Spinal cord (tissue), 10 donors: ENCODE measurements around the gene GOLIM4. TPM values are rescaled to one million over a fixed set of nuclear protein-coding genes. Genes with fewer than 3 reads are reported as not detected.

Experiments used
- DNase-seq, 6 donors: peaks; one replicate each; pipeline versions ENCODE4 v3.0.0 to v3.0.0-alpha.2; 2013 to 2015; ENCODE audit warnings: low spot score in 6 of 6, low read depth in 4 of 6
- H3K27ac ChIP-seq: one replicate; pipeline ENCODE4 v1.5.1; 2013; ENCODE audit warnings: low read depth, low read length, control low read depth
- H3K27me3 ChIP-seq: one replicate; pipeline ENCODE4 v1.6.1; 2013; ENCODE audit warnings: low read length; ENCODE audit not compliant: control insufficient read depth, insufficient read depth
- H3K36me3 ChIP-seq: one replicate; pipeline ENCODE4 v1.6.1; 2013; ENCODE audit warnings: low read length; ENCODE audit not compliant: control insufficient read depth, insufficient read depth
- H3K4me1 ChIP-seq: one replicate; pipeline ENCODE4 v1.6.1; 2013; ENCODE audit warnings: low read length; ENCODE audit not compliant: control insufficient read depth, insufficient read depth
- H3K4me3 ChIP-seq: one replicate; pipeline ENCODE4 v1.5.1; 2013; ENCODE audit warnings: low read depth, low read length, control low read depth
- H3K9me3 ChIP-seq: one replicate; pipeline ENCODE4 v1.6.1; 2013; ENCODE audit warnings: low read length; ENCODE audit not compliant: control insufficient read depth, insufficient read depth
- WGBS: methylation state at CpG from one replicate; pipeline ENCODE4 v1.1.5; 2013; ENCODE audit warnings: missing lambda C conversion rate; ENCODE audit not compliant: insufficient coverage; 5-methylcytosine and 5-hydroxymethylcytosine counted together
- polyA plus RNA-seq, 2 donors: library from polyadenylated mRNA; unstranded; fragments of 120-200 nt; gene quantifications; one replicate each; pipeline ENCODE4 v1.2.1, GENCODE V29; 2013; ENCODE audit not compliant: insufficient read length in 2 of 2
- total RNA-seq, 2 donors: library from RNA; depleted of rRNA in 1 of 2; stranded (reverse); fragments of 120-200 nt in 1 of 2; fragments of >200 nt in 1 of 2; gene quantifications; one replicate each; pipeline versions ENCODE4 v1.2.3 to v1.2.4, GENCODE V29; 2013 to 2014
- donor health status: healthy.

Gene GOLIM4
- total and polyA plus RNA-seq, 4 donors: 61.8 to 90.2 (median 64.2) TPM

- Histone ChIP-seq H3K4me3 (no peak overlapping the region), H3K9me3 (no peaks in the 10 kb centered on the region), H3K27me3 (no peaks in the 10 kb centered on the region), H3K36me3 (no peaks in the 10 kb centered on the region), H3K27ac (no peak overlapping the region), H3K4me1 (no peaks in the 10 kb centered on the region)
- DNase-seq: no peak
Measured at GRCh38 chr3:168124291-168124690, 28.6 kb upstream of the GOLIM4 start.

- Histone ChIP-seq H3K9me3 (no peaks in the 10 kb centered on the region), H3K4me3 (no peak overlapping the region), H3K27me3 (no peaks in the 10 kb centered on the region), H3K4me1 (no peaks in the 10 kb centered on the region), H3K27ac (no peak overlapping the region), H3K36me3 (no peaks in the 10 kb centered on the region)
- DNase-seq: peak in 2 of 6 donors; percentile 2 to 54
- WGBS: 11% methylated on average over 2 of the region's 6 CpGs
Measured at GRCh38 chr3:168123201-168124176, 27.8 kb upstream of the GOLIM4 start.

GRCh38 chr3:168121184-168122017, 25.7 kb upstream of the GOLIM4 start:
- WGBS: 71% methylated on average over 1 of the region's 4 CpGs
- Histone ChIP-seq H3K9me3 (no peaks in the 10 kb centered on the region), H3K4me1 (no peaks in the 10 kb centered on the region), H3K4me3 (no peak overlapping the region), H3K36me3 (no peaks in the 10 kb centered on the region), H3K27me3 (no peaks in the 10 kb centered on the region), H3K27ac (no peak overlapping the region)
- DNase-seq: peak in 1 of 6 donors; percentile 14

GRCh38 chr3:168117853-168118313, 22.2 kb upstream of the GOLIM4 start:
- no peak overlapping the region for H3K27ac ChIP-seq
- no peak overlapping the region for H3K4me3 ChIP-seq
- H3K4me1 ChIP-seq: no peaks in the 10 kb centered on the region
- WGBS: no CpG with 5 or more reads among the region's 2 CpGs
- H3K27me3 ChIP-seq: no peaks in the 10 kb centered on the region
- no peaks in the 10 kb centered on the region for H3K9me3 ChIP-seq
- no peak for DNase-seq
- no peaks in the 10 kb centered on the region for H3K36me3 ChIP-seq

- no CpG with 5 or more reads among the region's 3 CpGs for WGBS
- Histone ChIP-seq H3K9me3 (no peaks in the 10 kb centered on the region), H3K4me3 (no peak overlapping the region), H3K27ac (no peak overlapping the region), H3K36me3 (no peaks in the 10 kb centered on the region), H3K4me1 (no peaks in the 10 kb centered on the region), H3K27me3 (no peaks in the 10 kb centered on the region)
- peak in 2 of 6 donors; percentile 6 to 7 for DNase-seq
Measured at GRCh38 chr3:168117059-168117458, 21.3 kb upstream of the GOLIM4 start.

- Histone ChIP-seq H3K4me1 (no peaks in the 10 kb centered on the region), H3K27me3 (no peaks in the 10 kb centered on the region), H3K36me3 (no peaks in the 10 kb centered on the region), H3K27ac (no peak overlapping the region), H3K9me3 (no peaks in the 10 kb centered on the region), H3K4me3 (no peak overlapping the region)
- 40% methylated on average over 2 of the region's 4 CpGs for WGBS
- DNase-seq: peak in 2 of 6 donors; percentile 13 to 58
Measured at GRCh38 chr3:168116279-168116678, 20.6 kb upstream of the GOLIM4 start.

GRCh38 chr3:168113848-168114247, 18.1 kb upstream of the GOLIM4 start:
- H3K36me3 ChIP-seq: no peaks in the 10 kb centered on the region
- H3K4me1 ChIP-seq: no peaks in the 10 kb centered on the region
- H3K27ac ChIP-seq: no peak overlapping the region
- H3K4me3 ChIP-seq: no peak overlapping the region
- no peak for DNase-seq
- no peaks in the 10 kb centered on the region for H3K9me3 ChIP-seq
- 90% methylated on average over 1 of the region's 1 CpG for WGBS
- H3K27me3 ChIP-seq: no peaks in the 10 kb centered on the region

- Histone ChIP-seq H3K27me3 (no peaks in the 10 kb centered on the region), H3K27ac (no peak overlapping the region), H3K4me3 (no peak overlapping the region), H3K4me1 (no peaks in the 10 kb centered on the region), H3K36me3 (no peaks in the 10 kb centered on the region), H3K9me3 (no peaks in the 10 kb centered on the region)
- no CpG with 5 or more reads among the region's 3 CpGs for WGBS
- no peak for DNase-seq
Measured at GRCh38 chr3:168112894-168113293, 17.2 kb upstream of the GOLIM4 start.

GRCh38 chr3:168104361-168104760, 8.6 kb upstream of the GOLIM4 start:
- DNase-seq: peak in 1 of 6 donors; percentile 57

More at GRCh38 chr3:168104361-168104760, 8.6 kb upstream of the GOLIM4 start:
- no peaks in the 10 kb centered on the region for H3K4me1 ChIP-seq
- no peak overlapping the region for H3K27ac ChIP-seq
- H3K9me3 ChIP-seq: no peaks in the 10 kb centered on the region
- H3K27me3 ChIP-seq: no peaks in the 10 kb centered on the region
- H3K4me3 ChIP-seq: no peak overlapping the region
- H3K36me3 ChIP-seq: no peaks in the 10 kb centered on the region
